HG03354 (cell line): ENCODE results near the gene ELF1.

Source experiments
- ATAC-seq: cut with Tn5 transposase; IDR thresholded peaks from one replicate; pipeline ENCODE4 v1.9.1; 2021; ENCODE audit warnings: mild to moderate bottlenecking; ENCODE audit not compliant: unreplicated experiment, poor library complexity, severe bottlenecking

ELF1 gene

GRCh38 chr13:41012536-41012935 lies 6.6 kb downstream of the ELF1 start:
- ATAC-seq = no peak

- ATAC-seq = no peak
Observed at GRCh38 chr13:41011382-41011956, 7.6 kb downstream of the ELF1 start.

GRCh38 chr13:41008349-41008980 lies 10.7 kb downstream of the ELF1 start:
- ATAC-seq = no peak

- no peak for ATAC-seq
Observed at GRCh38 chr13:41007744-41008128, 11.4 kb downstream of the ELF1 start.

GRCh38 chr13:41006978-41007743 lies 12.0 kb downstream of the ELF1 start:
- ATAC-seq = peak; percentile 34

GRCh38 chr13:41006306-41006705 lies 12.8 kb downstream of the ELF1 start:
- no peak for ATAC-seq

GRCh38 chr13:41005704-41006103 lies 13.4 kb downstream of the ELF1 start:
- ATAC-seq = no peak

GRCh38 chr13:41004875-41005693 lies 14.0 kb downstream of the ELF1 start:
- ATAC-seq = peak; percentile 76

- no peak for ATAC-seq
Observed at GRCh38 chr13:41002606-41003005, 16.5 kb downstream of the ELF1 start.

- ATAC-seq = no peak
Observed at GRCh38 chr13:41001695-41002094, 17.4 kb downstream of the ELF1 start.

GRCh38 chr13:40999416-40999815 lies 19.7 kb downstream of the ELF1 start:
- ATAC-seq = no peak

- no peak for ATAC-seq
Observed at GRCh38 chr13:40996426-40997092, 22.6 kb downstream of the ELF1 start.

- no peak for ATAC-seq
Observed at GRCh38 chr13:40995997-40996396, 23.1 kb downstream of the ELF1 start.

GRCh38 chr13:40994581-40995230 lies 24.4 kb downstream of the ELF1 start:
- ATAC-seq = peak; percentile 79

- ATAC-seq = no peak
Observed at GRCh38 chr13:40993987-40994386, 25.1 kb downstream of the ELF1 start.

- no peak for ATAC-seq
Observed at GRCh38 chr13:40992678-40993518, 26.2 kb downstream of the ELF1 start.

- ATAC-seq = no peak
Observed at GRCh38 chr13:40987606-40988280, 31.4 kb downstream of the ELF1 start.
